Measurements from ENCODE around the gene TBC1D7.

The TBC1D7 gene

DNA sequence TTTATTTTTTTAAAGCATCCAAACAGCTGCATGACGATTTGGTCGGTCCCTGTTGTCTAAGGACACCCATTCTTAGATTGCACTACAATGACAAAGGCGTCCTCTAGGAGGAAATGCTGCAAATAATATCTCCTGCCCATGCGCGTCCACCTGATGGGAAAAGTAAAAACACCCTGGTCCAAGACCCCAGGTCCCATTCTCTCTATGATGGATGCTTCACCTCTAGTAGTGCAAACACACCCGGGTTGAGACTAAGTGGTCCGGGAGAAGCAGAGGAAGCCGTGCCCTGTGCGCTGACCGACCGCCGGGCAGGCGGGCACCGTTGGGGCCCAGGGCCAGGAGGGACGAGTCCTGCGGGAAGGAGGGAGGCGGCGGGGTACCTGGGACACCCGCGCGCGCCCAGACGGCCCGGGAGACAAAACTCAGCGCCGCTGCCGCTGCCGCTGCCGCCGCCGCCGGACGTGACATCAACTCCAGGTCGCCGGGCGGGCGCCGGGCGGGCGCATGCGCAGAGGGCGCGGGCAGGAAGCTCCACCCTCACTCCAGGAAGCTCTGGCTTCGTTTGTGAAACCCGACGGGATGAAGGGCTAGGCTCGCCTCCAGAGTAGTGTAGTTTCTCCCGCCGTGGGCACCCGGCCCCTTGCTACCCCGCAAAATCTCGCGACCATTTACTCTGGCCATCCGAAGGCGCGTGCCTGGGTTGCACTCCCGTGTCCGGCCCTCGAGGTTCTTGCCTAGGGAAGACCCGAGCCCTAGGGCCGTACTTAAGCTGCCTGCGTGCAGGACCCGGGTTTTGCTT, at the start of gene TBC1D7:
Gene TBC1D7, minus strand, starts transcription at position 462 of the 799 bp plus-strand sequence. CDS start 1,639 bp downstream, outside the sequence.
- peak; percentile 82 to 91 for DNase-seq

DNA sequence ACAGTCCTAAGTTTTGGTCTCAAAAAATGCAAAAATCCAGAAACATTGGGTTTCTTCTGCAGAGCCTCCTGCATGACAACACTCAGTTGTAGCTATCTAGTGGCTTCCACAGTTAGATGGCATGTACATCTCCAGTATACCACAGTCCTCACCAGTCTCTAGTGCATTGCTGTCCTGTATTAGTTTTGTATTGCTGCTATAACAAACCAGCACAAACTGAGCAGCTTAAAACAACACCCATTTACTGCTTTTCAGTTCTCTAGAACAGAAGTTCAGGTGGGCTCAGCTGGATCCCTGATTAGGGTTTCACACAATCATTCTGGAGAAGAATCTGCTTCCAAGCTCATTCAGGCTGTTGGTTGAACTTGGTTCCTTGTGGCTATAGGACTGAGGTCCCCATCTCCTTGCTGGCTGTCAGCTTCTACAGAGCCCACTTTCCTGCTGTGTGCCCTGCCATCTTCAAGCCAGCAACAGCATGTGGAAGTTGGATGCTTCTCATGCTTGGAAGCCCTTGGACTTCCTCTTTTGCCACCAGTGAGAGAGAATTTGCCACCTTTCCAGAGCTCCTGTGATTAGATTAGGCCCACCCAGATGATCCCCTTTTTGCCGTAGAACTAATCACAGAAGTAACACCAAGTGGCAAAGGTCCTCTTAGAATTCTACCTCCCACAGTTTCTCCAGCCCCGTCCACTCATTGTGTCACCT, 48.9 kb upstream of the TBC1D7 start:
- no peak for DNase-seq

DNA sequence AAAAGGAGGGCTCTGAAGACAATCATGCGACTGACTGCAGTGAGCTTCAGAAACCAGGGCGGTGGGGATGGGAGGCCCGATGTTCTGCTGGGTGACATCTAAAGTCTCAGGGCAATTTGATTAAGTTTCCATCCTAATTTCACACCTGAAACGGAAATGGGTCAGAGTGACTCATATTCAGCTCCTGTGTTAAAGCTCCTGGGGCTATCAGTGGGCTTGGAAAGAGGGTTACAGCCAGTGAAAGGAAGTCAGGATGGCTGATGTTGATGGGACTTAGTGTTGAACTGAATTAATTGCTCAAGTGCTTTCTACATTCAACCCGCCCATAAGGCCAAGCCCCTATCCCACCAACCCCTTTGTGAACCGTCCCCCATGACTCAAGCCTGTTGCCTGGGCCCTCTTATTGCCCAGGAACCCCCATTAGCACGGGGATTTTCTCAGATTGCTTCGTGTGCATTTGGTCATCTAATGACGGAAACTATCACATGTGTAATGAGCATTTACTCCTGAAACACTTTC, 47.1 kb upstream of the TBC1D7 start:
- no peak for DNase-seq

DNA sequence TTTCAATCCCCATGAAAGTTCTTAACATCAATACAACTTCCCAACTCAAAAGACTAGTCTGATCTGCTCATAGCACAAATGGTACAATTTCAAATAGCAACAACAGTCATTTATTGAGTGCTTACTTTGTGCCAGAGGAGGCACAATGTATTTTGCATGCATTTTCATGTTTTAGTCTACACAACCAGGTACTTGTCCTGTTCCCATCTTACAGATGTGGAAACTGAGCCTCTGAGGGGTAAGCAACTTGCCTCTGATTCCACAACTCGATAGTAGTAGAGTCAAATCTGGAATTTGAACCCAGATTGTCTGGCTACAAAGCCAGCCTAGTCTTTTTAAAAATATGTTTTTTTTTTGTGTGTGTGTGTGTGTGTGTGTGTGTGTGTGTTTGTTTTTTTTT, 45.6 kb upstream of the TBC1D7 start:
- no peak for DNase-seq

DNA sequence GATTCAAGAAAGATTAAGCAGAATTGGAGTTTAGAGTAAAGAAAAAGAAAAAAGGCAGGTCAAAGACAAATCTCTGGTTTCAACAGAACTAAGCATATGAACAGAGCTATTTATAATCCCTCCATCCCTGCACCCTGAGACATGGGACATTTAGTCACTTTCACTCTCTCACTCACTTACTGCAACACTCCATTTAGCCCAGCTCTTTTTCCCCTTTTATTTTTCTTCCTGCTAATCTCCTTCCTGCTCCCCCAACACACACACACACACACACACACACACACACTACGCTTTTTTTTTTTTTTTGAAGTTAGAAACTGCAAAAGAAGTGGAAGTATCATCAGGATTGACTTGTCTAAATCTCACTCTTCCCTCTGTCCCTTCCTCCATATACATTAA, 45.1 kb upstream of the TBC1D7 start:
- DNase-seq: no peak

DNA sequence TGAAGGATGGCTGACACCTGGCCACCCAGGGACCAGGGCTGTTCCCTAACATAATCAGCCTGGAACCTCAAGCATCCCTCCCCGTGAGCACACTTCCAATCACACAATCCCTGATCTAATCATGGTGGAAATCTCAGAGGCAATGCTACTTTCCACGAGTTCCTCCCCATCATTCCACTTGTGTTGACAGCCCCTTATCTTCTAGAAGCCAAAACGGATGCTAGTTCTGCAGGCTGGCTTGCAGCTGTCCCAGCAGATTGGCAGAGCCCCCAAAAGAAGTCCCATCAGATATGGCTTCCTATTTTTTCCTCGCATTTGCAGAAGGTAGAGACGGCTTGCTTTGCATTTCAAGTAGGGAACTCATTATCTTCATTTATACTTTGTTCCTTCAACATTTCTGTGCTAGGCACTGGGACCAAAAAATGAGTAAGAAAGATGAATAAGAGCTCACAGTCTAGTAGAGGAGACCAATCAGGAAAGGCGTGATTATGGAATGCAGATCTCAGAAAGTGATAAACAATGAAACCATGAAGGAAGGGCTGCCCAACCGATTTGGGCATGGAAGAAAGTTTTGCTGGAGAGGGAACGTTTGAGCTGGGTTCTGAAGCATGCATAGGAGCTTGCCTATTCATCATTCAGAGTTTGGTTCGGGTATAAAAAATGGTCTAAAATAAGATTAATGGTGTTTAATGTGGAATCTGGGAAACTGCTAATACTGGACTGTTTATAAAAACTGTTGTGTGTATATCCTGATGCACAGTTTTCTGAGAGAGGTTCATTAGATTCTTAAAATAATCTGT, 44.6 kb upstream of the TBC1D7 start:
- DNase-seq: no peak

DNA sequence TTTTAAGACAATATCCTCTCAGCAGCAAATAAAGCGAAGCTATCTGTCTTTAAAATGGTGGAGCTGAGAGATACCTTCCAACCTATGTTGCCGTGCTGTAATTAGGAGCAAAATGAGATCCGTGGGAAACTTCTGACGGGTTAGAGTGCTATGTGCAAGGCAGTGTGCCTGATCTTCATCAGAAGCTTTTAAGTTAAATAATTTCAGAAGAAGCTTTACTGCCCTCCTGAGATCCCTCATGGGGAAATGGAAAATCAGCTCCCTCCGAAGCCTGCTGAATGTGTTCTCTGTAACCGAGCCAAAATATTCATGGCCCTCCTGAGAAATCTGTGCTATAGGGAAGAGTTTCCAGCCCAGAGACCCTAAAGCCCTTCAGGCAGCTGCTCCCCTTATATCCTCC, 43.7 kb upstream of the TBC1D7 start:
- no peak for DNase-seq

DNA sequence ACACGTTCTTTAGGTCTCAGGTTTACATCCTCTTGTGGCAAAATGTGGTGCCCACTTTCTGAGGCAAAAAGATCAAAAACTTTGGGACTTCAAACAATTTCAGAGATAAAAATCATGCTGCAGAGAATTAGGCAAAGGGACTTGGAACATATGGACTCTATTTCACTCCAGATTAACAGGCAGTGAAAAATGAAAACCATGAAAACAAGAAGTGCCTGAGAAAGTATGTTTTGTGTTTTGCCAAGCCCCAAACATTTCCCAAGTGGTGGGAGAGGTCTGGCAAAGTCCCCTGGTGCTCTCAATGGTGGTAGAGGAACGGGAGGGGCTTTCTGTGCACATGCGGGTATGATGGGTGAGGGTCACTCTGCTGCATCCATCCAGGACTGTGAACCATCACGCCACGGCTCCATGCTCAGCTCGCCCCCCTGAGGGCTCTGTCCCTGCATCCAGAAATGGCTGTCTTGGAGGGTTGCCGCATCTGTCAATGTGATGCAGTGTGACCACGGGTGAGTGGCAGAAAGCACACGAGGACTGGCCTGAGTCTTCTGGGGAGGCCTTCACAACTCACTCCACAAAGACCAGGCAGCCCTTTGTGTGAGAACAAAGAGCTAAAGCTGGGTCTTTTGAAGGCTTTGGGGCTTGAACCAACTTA, 43.2 kb upstream of the TBC1D7 start:
- DNase-seq: no peak

DNA sequence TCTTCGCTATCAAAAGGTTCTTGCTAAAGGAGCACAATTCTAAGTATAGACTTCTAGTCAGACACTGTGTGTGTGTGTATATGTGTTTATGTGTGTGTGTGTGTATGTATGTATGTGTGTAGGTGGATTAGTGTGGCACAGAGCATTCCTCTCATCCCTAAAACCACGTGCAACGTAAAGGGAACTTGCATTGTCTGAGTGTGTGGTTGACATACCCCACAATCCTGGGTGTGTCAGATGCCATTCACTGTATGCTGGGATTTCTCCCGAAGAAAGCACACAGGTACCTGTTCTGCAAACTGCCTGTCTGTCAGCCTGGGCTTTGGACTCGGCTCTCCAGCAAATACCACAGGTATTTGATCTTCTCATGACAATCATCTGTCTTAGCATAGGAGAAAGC, 42.3 kb upstream of the TBC1D7 start:
- no peak for DNase-seq

DNA sequence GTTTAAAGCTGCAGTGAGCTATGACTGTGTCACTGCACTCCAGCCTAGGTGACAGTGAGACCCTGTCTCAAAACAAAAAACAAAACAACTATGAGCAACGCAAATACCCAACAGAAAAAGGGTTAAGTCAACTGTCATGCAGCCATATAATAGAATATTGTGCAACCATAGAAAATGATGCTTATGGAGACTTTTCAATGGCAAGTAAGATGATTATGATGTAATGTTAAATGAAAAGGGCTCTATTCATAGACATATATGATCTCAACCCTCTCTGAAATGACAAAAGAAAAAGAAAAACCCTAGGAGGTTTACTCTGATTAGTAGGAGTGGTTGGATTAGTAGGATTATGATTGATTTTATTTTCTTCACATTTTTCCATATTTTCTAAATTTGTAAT, 41.3 kb upstream of the TBC1D7 start:
- no peak for DNase-seq

DNA sequence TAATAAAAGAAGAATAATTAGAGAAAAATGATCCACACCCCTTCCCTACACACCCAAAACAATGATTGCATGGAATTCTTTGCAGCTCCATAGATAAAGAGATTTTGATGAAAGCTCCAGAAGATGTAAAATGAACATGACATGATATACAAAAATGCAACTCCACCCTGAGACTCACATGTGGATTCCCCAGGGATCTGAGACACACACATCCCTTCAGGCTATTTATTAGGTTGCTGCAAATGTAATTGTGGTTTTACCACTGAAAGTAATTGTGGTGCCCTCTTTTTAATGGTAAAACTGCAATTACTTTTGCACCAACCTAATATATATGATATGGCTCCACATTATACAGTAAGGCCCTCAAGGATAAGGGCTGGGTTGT, 40.4 kb upstream of the TBC1D7 start:
- DNase-seq: no peak

DNA sequence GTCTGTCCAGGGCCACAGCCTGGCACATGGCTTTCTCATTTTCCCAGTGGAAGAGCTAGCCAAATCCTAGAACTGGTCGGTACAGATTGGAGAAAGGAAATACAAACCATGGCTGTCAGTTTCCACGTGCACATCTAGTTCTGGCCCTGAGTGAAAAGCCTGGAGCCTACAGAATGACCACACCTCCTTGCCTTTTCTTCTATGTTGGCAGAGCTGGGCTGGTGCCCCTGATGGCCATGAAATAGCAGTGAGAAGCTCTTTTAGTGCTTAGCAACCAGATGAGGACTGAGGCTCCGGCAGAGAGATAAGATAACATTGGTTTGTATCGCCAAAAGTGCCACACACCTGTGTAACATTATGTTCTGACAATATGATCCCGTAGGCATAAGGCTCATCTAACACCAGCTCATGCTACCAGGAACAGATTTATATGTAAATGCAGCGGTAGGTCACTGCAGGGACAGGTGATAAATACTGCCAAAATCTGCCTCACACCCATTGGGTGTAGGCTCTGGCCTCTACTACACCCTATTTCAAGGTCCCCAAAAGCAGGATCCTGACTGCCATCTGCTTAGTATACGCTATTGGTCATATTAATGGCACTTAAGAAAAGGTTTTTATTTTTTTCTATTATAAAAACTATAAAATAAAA, 39.9 kb upstream of the TBC1D7 start:
- DNase-seq: no peak

DNA sequence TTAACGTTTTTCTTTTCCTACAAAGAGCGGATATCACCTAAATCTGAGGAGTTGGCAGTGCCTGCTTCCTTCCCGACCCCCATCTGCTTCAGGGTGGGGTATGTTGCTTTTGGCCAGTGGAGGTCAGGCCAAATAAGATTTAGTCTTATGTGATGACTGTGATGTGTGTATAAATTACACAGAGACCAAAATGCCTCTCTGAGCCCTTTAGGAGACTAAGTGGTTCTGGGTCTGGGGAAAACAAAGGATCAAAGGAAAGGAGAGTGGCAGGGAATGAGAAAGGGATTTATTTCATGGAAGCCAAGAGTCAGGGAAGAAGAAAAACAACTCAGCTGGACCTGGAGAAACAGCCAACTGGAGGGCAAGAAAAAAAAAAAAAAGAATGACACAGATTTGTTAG, 39.1 kb upstream of the TBC1D7 start:
- DNase-seq: no peak

DNA sequence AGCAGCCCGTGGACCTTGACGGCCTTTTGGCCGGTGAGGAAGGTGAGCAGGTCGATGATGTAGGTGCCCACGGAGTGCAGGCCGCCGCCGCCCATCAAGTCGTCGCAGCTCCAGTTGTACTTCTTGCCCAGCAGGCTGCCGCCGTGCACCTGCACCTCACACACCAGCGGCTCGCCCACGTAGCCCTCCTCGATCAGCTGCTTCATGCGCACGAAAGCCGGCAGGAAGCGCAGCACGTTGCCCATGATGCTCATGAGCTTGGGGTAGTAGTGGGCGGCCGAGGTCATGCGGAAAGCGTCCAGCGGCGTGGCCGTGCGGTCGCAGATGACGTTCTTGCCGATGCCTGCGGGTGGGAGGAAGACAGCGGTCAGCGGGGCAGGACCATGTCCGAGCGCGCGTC, 37.0 kb upstream of the TBC1D7 start:
- no peak for DNase-seq

DNA sequence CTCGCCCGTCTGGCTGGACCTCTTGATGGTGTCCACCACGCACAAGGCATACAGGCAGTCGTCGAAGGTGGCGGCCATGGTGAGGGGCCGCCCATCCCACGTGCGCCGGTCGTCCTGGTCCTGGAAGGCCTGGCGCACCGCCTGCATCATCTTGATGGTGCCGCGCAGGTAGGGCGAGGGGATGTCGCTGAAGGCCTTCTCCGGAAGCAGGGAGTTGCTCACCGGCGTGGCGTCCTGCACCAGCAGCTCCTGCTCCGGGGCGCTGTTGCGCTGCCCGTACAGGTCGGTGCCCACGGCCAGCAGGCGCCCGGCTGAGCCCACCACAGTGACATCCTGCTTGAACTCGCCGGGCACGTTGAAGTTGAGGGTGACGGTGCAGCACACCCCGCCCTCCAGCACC, 36.5 kb upstream of the TBC1D7 start:
- DNase-seq: no peak

DNA sequence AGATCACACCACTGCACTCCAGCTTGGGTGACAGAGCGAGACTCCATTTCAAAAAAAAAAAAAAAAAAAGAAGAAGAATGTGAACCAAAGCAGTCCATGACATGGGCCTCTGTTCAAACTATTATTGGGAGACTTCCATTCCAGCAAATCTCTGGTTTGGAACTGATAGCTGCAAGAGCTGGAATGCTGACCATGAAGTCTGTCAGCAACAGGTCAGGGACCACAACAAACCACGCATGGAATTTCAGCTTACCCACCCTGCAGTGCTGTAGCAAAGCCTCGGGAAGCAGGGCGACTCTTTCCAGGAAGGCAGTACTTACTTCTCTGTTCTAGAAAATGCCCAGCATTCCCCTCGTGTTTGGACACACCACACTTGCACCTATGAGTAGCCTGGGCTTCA, 34.1 kb upstream of the TBC1D7 start:
- no peak for DNase-seq

DNA sequence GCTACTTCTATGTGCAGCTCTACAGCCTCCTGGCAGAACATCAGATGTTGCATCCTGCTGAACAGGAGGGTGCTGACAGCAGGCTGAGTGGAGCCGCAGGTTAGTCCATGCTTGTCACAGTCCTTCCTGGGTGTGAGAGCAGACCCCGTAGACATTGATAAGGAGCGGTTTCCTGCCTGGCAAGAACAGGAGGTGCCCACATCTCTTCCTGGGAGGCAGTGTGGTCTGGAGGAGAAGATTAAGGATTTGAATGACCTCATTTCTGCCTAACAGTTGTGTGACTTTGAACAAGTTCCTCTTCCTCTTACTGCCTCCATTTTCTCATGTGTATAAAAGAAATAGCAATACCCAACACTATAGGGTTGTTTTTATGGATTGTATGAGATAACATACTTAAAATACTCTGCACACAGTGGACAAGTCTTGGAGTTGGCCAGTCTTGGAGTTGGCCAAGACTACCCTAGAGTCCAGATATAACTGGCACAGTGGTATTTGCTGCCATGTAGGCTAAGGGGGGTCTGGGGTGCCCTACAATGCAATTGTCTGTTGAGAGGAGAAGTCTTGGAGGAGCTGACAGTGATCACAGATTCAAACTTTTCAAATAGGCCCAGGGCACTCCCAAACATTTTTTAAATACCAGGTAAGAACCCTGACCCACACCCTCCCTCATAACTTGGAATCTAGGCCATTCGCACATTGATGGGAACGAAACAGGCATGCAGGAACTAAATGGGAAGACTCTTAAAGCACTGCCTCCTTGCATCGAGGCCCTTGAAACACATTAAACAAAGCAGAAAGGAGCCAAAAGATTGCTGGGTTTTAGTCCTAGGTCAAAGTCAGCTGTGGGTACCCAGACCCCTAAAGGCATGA, 32.6 kb upstream of the TBC1D7 start:
- DNase-seq: no peak

DNA sequence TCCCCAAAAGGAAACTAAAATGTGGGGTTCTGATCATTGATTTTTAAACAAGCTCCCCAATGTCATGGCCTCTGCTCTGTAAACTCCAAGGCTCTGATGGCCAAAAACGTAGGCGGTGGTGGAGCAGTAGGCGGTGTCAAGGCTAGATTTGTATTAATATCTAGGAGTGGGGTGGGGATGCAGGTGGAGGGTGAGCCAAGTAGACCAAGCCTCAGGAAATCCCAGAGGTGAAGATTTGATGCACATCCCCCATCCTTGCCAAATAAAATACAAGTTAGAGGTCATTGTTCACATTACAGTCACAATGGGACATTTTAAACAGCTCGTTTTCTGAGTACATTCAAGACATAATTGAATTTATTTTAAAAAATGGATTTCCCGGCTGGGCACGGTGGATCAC, 30.9 kb upstream of the TBC1D7 start:
- no peak for DNase-seq

DNA sequence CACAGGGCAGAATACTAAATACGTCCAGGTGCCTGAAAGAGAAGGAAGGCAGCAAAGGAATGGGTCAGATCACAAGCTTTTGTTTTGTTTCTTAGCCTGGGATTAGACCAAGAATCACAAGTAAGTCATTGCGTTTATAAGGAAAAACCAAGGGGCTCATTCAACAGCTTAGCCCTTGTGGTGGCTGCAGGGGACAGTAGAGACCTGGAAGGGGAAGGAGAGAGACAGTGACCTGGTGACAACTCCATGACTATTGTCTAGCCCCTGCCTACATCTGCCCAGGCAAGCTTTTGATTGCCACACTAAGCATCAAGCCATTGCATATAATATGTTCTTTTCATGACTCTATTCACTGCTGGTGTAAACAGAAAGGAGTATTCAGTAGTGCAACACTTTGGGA, 30.2 kb upstream of the TBC1D7 start:
- no peak for DNase-seq

DNA sequence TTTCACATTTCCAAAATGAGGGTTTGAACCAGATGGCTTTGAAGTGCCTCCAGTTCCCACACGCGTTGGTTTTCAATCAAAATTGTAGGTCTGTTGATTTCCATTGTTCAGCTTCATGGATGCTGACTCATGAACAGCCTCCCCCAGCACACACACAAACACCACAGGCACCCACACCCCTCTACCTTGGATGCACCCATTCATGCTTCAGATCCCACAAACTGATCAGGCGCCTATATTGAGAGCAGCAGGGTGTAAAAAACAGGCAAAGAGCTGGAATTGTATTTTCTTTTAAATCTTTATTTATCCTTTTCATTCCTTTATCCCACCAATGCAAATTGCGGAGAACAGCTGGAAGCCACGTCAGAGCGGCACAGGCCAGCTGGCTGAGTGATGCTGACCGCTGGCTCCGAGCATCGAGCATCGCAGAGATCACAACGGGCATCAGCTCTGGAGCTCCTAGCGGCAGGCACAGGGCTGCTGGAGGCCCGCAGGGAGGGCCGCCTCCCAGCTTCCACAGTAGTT, 29.3 kb upstream of the TBC1D7 start:
- no peak for DNase-seq
